ENCODE results near the gene TLR10.

Gene TLR10

GRCh38 chr4:38730493-38730829 lies 52.3 kb downstream of the TLR10 start:
- no peak for DNase-seq (ENCODE audit: low read depth)

- DNase-seq (ENCODE audit: low read depth) = no peak
These were observed 54.1 kb downstream of the TLR10 start for GRCh38 chr4:38728631-38729141.

GRCh38 chr4:38724475-38724808 lies 58.3 kb downstream of the TLR10 start:
- DNase-seq (ENCODE audit: low read depth) = no peak

- DNase-seq (ENCODE audit: low read depth) = no peak
These were observed 58.9 kb downstream of the TLR10 start for GRCh38 chr4:38723726-38724474.

GRCh38 chr4:38723114-38723513 lies 59.7 kb downstream of the TLR10 start:
- no peak for DNase-seq (ENCODE audit: low read depth)
